Stimulated activated CD8-positive, alpha-beta memory T cell treated with anti-CD3 and anti-CD28 coated beads, Interleukin-12 subunit alpha, Interleukin-12 subunit beta, amount 100 ng/mL, for 1 hour (primary cell): ENCODE data around the gene CCDC85C.
A peak's percentile ranks its signal among the peaks of the same experiment; 100 is the strongest.

Experiments
- DNase-seq: peaks from one replicate; pipeline ENCODE4 v3.0.0-alpha.2; 2020; ENCODE audit warnings: low read depth

CCDC85C gene

DNA sequence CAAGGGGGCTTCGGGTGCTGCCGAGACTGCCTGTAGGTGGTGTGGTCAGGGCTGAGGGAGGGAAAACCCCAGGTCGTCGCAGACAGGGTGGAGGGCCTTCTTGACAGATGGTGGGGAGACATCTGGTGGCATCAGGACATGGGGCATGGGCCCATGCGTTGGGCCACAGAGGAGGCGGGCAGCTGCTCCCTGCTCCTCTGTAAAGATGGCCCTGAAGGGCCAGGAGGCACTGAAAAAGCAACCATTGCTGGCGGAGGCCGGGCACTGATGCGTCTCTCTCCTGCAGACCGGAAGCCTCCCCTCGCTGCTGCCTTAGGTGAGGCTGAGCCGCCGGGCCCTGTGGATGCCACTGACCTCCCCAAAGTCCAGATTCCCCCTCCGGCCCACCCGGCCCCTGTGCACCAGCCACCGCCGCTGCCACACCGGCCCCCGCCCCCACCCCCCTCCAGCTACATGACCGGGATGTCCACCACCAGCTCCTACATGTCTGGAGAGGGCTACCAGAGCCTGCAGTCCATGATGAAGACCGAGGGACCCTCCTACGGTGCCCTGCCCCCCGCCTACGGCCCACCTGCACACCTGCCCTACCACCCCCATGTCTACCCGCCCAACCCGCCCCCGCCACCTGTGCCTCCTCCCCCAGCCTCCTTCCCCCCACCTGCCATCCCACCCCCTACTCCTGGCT is 94.0 kb downstream of the CCDC85C start:
- DNase-seq = no peak

- no peak for DNase-seq
Observed at GRCh38 chr14:99508896-99509629, 94.9 kb downstream of the CCDC85C start.

- DNase-seq = no peak
Observed at GRCh38 chr14:99507860-99508640, 96.0 kb downstream of the CCDC85C start.

DNA sequence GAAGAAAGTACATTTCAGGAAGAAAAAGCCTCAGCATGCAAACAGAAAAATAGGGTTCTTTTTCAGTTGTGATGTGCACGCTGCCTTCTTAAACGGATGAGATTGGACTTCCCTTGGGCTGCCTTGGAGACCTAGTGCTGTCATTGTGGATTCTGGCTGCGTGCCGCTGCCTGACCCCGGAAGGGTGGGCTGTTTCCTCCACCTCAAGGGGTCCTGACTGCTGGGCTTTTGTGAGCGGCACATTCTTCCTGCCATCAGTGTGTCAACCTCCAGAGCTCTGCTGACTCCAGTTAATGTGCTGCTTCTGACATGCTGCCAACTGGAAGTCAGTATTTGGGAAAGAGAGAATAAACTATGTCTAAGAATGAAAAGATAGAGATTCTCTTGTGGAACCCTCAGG is 97.7 kb downstream of the CCDC85C start:
- no peak for DNase-seq

DNA sequence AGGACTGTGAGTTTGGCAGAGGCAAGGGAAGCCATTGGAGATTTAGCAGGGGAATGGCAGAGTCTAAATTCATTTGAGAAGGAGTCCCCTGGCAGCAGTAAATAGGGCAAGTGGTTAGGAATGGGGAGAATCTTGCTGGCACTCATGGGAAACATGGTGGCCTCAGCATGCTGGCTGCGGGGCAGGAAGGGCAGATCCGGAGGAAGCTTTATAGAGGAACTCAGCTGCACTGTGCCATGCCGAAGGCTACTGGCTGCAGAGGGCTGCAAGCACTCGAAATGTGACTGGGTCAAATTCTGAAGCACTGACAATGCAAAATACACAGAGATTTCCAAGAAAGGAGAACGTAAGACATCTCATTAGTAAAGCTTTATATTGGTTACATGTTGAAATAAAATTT is 98.9 kb downstream of the CCDC85C start:
- DNase-seq = no peak

GRCh38 chr14:99503848-99504453 is 100.1 kb downstream of the CCDC85C start:
- DNase-seq = no peak

- DNase-seq = no peak
Observed at GRCh38 chr14:99502989-99503421, 101.0 kb downstream of the CCDC85C start.

DNA sequence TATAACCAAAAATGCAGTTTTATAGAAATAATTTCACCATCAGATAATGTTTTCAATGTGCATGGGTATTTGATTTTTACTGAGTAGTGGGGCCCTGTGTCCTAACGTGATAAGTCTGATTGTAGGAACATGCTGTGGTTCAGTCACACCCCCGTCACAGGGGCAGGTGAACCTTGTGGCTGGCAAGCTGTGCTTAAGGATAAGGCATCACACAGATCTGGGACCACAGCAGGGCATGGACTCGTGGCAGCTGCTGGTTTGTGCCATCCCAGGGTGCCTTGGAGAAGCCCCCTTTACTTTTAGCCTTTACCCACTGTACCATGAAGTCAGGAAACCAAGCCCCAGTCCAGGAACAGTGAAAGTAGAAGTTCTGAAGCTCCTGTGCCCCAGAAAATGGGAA is 106.1 kb downstream of the CCDC85C start:
- DNase-seq = no peak

DNA sequence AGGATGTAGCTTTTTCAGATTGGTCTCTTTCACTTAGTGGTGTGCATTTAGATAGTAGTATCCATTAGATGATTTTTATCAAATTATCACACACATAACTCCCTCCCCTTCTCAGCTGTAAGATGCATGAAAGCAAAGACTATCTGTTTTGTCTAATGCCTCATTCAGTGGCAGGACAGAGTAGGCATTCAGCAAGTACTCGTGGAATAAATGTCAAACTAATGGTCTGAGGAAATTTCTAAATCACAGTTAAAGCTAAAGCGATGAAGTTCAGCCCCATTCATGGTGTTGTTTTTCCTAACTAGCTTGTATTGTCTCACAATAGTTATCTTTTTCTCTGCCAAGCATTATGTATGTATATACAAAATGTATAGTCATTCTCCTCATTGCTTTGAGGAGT is 106.7 kb downstream of the CCDC85C start:
- no peak for DNase-seq

GRCh38 chr14:99484106-99484505 is 119.9 kb downstream of the CCDC85C start:
- no peak for DNase-seq

DNA sequence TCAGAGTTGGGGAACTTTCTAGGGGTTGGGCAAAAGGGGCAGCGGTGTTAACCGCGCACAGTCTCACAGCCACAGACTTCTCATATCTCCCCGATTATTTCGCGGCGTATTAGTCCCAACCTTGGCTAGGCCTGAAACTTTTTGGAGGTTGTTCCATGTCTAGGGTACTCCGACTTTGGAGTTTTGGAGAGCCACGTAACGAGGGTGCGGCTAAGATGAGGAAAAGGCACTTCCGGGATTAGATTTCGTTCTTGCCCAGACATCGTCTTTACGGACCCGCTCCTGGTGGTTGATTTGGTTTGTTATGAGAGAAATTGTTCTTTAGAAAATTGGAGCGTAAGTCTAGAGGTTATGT is 122.3 kb downstream of the CCDC85C start:
- DNase-seq = no peak

GRCh38 chr14:99480917-99481744 is 122.9 kb downstream of the CCDC85C start, which contains the start of gene CCNK:
Gene CCNK (plus strand): TSS chr14:99481409. CDS start chr14:99492678, 11,269 bp downstream.
- peak; percentile 100 for DNase-seq

DNA sequence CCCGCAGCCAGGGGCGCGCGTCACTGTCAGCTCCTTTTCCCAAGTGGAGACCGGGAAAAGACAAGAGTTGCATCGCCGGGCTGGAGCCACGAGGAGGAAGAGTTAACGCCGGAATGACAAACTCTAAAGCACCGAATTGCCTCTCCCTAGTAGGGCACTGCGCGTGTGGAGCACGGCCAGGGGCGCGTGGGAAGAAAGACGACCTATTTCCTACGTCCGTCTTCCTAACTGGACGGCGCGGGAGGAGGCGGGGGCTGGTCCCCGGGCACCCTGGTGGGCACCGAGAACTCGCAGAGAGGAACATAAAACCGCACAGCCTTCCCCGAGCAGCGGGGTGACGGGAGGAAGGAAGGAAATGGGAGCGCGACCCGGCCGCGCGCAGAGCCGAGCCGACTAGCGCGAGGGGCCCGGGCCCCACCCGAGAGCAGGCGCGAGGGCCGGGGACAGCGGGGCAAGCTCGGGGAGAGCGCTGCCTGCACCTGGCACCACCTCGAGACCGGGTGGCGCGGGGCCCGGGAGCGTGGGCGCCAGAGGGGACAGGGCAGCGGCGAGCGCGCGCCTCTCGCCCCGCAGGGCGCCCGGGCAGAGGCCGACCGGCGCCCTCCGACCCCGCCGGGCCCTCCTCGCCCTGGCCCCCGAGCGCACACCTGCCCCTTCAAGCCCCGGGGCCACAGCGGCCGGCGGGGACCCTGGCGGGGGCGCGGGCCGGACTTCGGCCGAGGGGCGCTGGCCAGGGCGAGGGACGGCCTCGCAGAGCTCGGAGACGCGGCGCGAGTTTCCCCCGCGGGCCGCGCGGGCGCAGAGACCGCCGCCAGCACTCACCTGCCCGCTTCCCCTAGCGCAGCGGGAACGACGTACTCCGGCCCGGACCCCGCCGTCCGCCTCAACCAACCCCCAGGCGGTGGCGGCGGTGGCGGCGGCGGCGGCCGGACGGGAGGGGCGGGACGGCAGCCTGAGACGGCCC is 123.8 kb downstream of the CCDC85C start, which contains the start of gene SETD3:
Gene SETD3, minus strand, starts transcription at position 954 of the 964 bp plus-strand sequence. CDS start 15,054 bp downstream, outside the sequence.
- DNase-seq = no peak

- no peak for DNase-seq
Observed at GRCh38 chr14:99479160-99479905, 124.7 kb downstream of the CCDC85C start.

DNA sequence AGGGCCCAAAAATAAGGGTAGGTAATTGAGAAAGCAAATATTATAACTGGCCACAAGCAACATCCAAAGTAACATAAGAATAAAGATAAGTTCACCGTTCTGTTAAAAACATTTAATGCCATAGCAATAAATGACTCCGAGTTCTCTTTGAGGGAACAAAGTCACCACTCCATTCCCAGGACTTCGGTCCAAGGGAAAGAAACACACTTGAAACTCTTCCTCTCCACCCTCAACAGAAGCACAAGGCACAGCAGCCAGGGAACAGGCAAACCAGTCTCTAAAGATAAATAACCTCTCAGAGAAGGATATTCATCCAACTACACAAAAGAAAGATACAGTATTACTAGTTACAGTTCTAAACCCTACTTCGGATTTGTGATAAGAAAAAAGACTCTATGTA is 125.9 kb downstream of the CCDC85C start:
- DNase-seq = no peak

DNA sequence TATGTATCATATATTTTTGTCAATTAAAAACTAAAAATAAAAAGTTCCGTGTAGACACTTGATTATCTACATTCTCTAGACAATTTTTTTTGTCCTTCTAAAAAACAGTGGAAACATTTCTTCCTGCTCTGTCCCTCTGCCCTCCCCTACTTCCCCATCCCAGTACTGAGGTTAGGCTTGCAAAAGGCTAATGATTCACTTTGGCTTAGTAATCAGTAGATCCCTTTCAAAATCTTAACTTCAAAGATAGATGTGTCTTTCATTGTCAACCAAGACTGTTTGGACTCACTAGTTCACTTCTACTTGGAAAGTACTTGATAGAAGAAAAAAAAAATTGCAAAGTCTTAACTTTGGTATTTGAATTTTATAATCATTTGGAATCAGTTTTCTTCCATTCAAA is 127.1 kb downstream of the CCDC85C start:
- no peak for DNase-seq

GRCh38 chr14:99475660-99476059 is 128.3 kb downstream of the CCDC85C start:
- DNase-seq = no peak

- DNase-seq = no peak
Observed at GRCh38 chr14:99475179-99475578, 128.8 kb downstream of the CCDC85C start.

GRCh38 chr14:99473458-99473857 is 130.5 kb downstream of the CCDC85C start:
- no peak for DNase-seq
